NCI-H1092 (cell line): ENCODE results near the gene SFPQ.
"Not testable (repeated sequence)": the region's sequence is repeated elsewhere in the genome, so short reads cannot be mapped to it uniquely, and the experiment has no call there.

ENCODE experiments used
- DNase-seq: peaks from one replicate; lab custom pipeline; 2025; lab: John Stamatoyannopoulos, UW

Gene SFPQ

GRCh38 chr1:35192853-35193664 lies at the start of gene SFPQ:
Gene SFPQ (minus strand): TSS chr1:35193145. CDS start chr1:35193049, 96 bp downstream.
- peak; percentile 99 for DNase-seq

DNA sequence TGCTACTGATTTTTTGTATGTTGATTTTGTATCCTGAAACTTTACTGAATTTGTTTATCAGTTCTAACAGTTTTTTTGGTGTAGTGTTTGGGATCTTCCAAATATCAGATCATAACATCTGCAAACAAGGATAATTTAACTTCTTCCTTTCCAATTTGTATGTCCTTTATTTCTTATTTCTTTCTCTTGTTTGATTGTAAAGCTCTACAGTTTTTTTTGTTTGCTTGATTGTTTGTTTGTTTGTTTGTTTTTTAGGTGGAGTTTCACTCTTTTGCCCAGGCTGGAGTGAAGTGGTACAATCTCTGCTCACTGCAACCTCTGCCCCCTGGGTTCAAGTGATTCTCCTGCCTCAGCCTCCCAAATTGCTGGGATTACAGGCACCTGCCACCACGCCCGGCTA lies 43.8 kb upstream of the SFPQ start:
- not testable (repeated sequence) for DNase-seq

DNA sequence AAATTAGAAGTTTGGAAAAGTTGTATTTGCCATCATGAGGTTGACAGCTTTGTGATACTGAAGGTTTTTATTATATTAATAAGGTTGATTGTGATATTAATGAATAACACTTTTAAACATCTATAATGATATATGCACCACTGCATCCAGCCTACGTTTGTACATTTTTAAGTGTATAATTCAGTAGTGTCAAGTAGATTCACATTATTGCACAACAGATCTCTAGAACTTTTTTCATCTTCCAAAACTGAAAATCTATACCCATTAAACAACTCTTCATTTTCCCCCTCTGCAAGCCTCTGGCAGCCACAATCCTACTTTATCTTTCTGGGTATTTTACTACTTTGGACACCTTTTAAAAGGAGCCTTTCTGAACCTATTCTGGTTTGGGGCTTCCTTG lies 38.3 kb upstream of the SFPQ start:
- DNase-seq, result no peak

DNA sequence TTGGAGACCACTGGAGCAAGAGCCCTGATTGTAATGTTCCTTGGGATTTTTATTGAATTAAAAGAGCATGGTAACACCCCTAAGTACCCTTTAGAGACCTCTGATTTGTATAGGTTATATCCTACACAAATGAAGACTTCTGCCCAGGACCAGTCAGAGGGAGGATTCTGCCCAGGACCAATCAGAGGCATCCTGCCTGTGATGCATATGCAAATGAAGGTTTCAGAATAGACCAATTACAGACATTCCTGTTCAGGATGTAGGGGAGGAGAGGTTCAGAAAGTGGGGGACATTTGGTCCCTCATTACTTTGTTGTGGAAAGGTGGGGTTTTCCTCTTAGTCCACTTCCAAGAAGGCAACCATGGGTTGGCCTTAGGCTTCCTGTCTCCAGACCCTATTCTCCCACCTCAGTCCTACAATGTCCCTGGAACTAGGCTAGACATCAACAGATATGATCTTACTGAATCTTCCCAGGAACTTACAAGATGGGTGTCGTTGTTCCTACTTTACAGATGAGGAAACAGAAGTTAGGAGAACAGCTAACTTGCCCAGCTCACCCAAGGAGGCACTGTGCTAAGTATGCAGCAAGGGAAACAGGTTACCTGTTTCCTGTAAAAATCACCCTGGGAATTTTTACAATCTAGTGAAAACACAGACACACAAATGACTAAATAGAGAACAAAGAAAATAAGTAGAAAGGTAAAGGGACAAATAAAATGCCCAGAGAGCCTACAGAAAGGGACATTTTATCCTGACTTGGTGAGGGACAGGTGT lies 36.8 kb upstream of the SFPQ start:
- no peak for DNase-seq

DNA sequence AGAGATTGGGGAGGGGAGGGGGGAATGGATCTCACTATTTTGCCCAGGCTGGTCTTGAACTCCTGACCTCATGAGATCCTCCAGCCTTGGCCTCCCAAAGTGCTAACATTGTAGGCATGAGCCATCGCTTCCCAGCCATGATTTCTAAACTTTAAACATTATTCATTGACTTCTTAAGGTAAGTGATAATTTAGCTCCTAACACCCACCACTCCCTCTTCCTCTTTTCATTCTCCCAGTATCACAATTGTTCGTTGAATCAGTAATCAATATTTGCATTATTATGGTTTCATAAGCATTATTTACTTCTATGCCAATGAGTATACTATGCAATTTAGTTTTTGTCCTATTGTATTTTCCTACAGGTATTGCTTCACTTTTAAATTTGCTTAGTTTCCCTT lies 33.6 kb upstream of the SFPQ start:
- DNase-seq, result no peak

DNA sequence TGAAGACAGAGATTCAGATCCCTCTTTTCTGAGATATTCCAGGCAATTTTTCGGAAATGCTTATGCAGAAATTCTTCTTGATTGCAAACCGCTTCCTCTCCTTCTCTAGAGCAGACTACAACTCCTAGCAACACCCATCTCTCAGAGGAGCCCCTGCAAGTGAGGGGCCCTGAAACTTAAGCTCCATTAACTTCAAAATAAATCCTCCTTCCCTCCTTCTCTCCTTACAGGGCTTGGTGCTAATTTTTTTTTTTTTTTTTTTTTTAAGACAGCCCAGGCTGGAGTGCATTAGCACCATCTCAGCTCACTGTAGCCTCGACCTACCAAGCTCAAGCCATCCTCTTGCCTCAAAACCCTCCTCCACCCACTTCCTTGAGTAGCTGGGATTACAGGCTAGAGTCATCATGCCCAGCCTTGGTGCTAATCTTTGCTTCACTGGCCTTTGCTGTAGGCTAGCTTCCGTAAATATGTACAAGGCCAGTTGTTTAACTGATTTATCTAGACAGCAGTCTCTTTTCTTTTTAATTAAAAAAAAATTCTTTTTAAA lies 30.2 kb upstream of the SFPQ start:
- no peak for DNase-seq

GRCh38 chr1:35222322-35223083 lies 29.6 kb upstream of the SFPQ start:
- no peak for DNase-seq

- DNase-seq, result no peak
Observed at GRCh38 chr1:35220976-35221375, 28.0 kb upstream of the SFPQ start.

DNA sequence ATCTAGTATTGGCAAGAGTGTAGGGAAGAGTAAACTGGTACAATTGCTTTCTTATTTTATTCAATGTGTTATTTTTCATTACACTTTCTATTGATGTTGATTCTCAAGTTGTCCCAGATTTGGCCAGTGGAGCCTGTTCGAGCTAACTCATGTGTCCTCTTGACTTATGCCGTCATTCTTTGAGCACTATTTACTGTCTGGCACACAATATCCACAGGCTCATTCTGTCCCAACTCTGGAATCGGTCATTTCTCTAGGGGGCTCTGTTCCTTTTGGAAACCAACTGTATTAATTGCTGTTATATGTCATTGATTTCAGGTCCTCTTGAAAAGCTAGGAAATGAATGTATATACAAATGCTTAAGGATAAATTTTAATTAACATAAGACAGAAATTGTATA lies 22.4 kb upstream of the SFPQ start:
- DNase-seq, result no peak

DNA sequence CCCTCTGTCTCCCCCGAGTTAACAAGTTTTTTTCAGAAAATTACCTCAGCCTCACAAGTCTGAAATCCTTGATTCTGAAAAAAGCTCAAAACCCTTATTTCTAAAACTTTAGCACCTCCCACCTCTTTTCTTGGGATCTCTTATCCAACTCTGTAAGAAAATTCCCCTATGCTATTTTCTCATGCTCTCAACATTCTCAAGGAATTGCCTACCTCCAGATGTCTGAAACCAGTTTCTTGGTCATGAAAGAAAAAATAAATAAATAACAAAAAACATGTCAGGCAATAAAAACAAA lies 18.1 kb upstream of the SFPQ start:
- no peak for DNase-seq

GRCh38 chr1:35210321-35211119 lies 17.6 kb upstream of the SFPQ start:
- DNase-seq, result no peak

DNA sequence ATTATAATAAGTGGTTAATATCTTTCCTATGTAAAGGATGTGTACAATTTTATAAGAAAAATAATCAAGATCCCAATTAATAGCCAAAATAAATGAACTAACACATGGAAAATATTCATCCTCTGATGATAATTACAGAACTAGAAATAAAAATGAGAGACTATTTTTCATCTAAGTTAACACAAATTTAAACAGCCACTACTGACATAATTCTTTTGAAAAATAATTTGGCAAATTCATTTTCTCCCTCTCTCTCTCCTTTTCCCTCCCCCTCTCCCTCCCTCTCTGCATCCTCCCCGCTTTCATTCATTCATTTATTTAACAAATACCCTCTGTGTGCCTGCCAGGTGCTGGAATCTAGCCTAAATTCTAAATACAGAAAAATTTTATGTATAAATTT lies 10.3 kb upstream of the SFPQ start:
- DNase-seq, result no peak

GRCh38 chr1:35202048-35202719 lies 9.2 kb upstream of the SFPQ start:
- peak; percentile 82 for DNase-seq

GRCh38 chr1:35201631-35202030 lies 8.7 kb upstream of the SFPQ start:
- DNase-seq, result no peak

DNA sequence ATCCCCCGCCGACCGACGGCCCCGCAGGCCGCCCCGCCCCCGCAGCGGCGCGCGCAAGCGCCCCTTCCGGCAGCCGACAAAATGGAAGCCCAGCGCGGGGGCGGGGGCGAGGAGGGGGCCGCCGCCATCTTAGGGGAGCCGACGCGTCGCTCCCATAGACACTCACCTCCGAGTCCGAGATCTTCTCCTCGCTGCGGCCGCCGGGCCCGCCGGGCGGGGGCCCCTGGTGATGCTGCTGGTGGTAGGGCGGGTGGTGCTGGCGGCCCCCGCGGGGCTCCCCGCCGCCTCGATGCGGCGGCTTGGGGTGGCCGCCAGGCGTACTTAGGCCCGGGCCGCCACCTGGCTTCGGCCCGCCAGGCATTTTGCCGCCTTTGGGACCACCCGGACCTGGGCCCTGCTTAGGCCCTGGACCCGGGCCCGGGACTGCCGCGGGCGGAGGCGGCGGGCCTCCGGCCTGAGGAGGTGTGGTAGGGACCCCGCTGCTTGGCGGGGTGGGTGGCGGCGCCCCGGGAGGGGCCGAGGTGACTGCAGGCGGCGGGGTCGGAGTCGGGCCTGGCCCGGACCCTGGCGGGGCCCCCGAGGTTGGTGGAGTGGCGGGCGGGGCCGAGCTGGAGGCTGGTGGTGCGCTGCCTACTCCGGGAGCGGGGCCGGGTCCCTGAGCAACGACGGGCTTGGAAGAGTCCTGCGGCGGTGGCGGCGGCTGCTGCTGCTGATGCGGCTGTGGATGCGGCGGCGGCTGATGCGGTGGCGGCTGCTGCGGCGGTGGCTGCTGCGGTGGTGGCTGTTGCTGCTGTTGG lies 691 bp downstream of the SFPQ start:
- DNase-seq, result peak; percentile 73

- no peak for DNase-seq
Observed at GRCh38 chr1:35191429-35192055, 1.4 kb downstream of the SFPQ start.

DNA sequence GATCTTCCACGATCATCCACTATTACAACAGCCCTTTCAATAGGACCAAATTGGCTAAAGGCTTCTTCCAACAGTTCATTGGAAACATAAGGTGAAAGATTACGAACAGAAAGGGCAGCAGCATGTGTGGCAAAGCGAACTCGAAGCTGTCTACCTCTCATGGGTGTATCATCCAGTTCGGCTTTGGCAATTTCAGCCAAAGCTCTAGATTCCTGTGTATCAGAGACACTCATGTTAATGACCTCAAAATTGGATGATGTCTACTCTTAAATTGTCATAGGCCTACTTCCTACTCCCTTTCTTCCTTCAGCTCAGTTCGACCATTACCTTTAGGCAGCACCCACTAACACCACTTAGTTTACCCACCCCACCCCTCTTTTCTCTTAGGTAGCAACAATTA lies 2.2 kb downstream of the SFPQ start:
- DNase-seq, result no peak

- DNase-seq, result no peak
Observed at GRCh38 chr1:35188578-35189392, 4.2 kb downstream of the SFPQ start.

GRCh38 chr1:35187816-35188342 lies 5.1 kb downstream of the SFPQ start:
- DNase-seq, result no peak
